Measurements from ENCODE around the gene MAN1A1.

MAN1A1 gene

GRCh38 chr6:119350202-119350951, 816 bp upstream of the MAN1A1 start:
- no peak for TF ChIP-seq EZH2 (optimal IDR thresholded peaks at IDR 0.05; ENCODE audit: low read depth, low read length)
- TF ChIP-seq, protein P1, sequence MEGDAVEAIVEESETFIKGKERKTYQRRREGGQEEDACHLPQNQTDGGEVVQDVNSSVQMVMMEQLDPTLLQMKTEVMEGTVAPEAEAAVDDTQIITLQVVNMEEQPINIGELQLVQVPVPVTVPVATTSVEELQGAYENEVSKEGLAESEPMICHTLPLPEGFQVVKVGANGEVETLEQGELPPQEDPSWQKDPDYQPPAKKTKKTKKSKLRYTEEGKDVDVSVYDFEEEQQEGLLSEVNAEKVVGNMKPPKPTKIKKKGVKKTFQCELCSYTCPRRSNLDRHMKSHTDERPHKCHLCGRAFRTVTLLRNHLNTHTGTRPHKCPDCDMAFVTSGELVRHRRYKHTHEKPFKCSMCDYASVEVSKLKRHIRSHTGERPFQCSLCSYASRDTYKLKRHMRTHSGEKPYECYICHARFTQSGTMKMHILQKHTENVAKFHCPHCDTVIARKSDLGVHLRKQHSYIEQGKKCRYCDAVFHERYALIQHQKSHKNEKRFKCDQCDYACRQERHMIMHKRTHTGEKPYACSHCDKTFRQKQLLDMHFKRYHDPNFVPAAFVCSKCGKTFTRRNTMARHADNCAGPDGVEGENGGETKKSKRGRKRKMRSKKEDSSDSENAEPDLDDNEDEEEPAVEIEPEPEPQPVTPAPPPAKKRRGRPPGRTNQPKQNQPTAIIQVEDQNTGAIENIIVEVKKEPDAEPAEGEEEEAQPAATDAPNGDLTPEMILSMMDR (IDR thresholded peaks at IDR 0.05; ENCODE audit: low read length), result no peak
- TF ChIP-seq EZH2phosphoT487 (IDR thresholded peaks at IDR 0.05; ENCODE audit: low read length), result no peak
- Histone ChIP-seq H2AFZ (ENCODE audit: low read length) (peak overlapping the region; percentile 56), H3K9me3 (replicated peaks; ENCODE audit: insufficient read depth, low read length) (no peaks in the 10 kb centered on the region), H3K36me3 (replicated peaks; ENCODE audit: insufficient read depth, low read length) (no peaks in the 10 kb centered on the region), H3K4me1 (ENCODE audit: low read length) (peaks cover 21% of the 10 kb centered on the region), H4K20me1 (ENCODE audit: insufficient read depth, low read length) (no peaks in the 10 kb centered on the region), H3K9ac (ENCODE audit: low read length) (peak overlapping the region; percentile 95), H3K9me2 (replicated peaks; ENCODE audit: insufficient read depth, low read length) (no peaks in the 10 kb centered on the region), H3K27me3 (replicated peaks; ENCODE audit: insufficient read depth, low read length) (no peaks in the 10 kb centered on the region), H3K4me3 (ENCODE audit: low read length) (peak overlapping the region; percentile 95), H3K27ac (ENCODE audit: low read length) (peak overlapping the region; percentile 90), H3F3A (ENCODE audit: insufficient read depth, low read length) (peaks cover 26% of the 10 kb centered on the region), H3K79me2 (ENCODE audit: low read length) (peaks cover 48% of the 10 kb centered on the region), H3K4me2 (ENCODE audit: low read depth, low read length) (peak overlapping the region; percentile 66)
- peak; percentile 71 for DNase-seq

GRCh38 chr6:119348748-119349360, 707 bp downstream of the MAN1A1 start:
- Histone ChIP-seq H3K9ac (ENCODE audit: low read length) (peak overlapping the region; percentile 93), H3K4me1 (ENCODE audit: low read length) (peaks cover 29% of the 10 kb centered on the region), H3K9me2 (replicated peaks; ENCODE audit: insufficient read depth, low read length) (no peaks in the 10 kb centered on the region), H3K27ac (ENCODE audit: low read length) (peak overlapping the region; percentile 86), H3K27me3 (replicated peaks; ENCODE audit: insufficient read depth, low read length) (no peaks in the 10 kb centered on the region), H3K36me3 (replicated peaks; ENCODE audit: insufficient read depth, low read length) (no peaks in the 10 kb centered on the region; the same call in 1 of the 2 replicates), H3K79me2 (ENCODE audit: low read length) (peaks cover 63% of the 10 kb centered on the region), H2AFZ (ENCODE audit: low read length) (peak overlapping the region; percentile 56), H3K4me3 (ENCODE audit: low read length) (peak overlapping the region; percentile 95), H3K4me2 (ENCODE audit: low read depth, low read length) (peak overlapping the region; percentile 86), H3F3A (ENCODE audit: insufficient read depth, low read length) (peaks cover 26% of the 10 kb centered on the region), H3K9me3 (replicated peaks; ENCODE audit: insufficient read depth, low read length) (no peaks in the 10 kb centered on the region), H4K20me1 (ENCODE audit: insufficient read depth, low read length) (peaks cover 10% of the 10 kb centered on the region)
- TF ChIP-seq EZH2 (optimal IDR thresholded peaks at IDR 0.05; ENCODE audit: low read depth, low read length), result no peak
- TF ChIP-seq, protein P1 (IDR thresholded peaks at IDR 0.05; ENCODE audit: low read length), result no peak
- TF ChIP-seq EZH2phosphoT487 (IDR thresholded peaks at IDR 0.05; ENCODE audit: low read length), result no peak
- peak; percentile 27 for DNase-seq

GRCh38 chr6:119348096-119348747, 1.3 kb downstream of the MAN1A1 start:
- Histone ChIP-seq H3K9me3 (replicated peaks; ENCODE audit: insufficient read depth, low read length) (no peaks in the 10 kb centered on the region), H2AFZ (ENCODE audit: low read length) (peak overlapping the region; percentile 19; the same call in 1 of the 2 replicates), H4K20me1 (ENCODE audit: insufficient read depth, low read length) (peaks cover 16% of the 10 kb centered on the region), H3K4me2 (ENCODE audit: low read depth, low read length) (peak overlapping the region; percentile 86), H3K27ac (ENCODE audit: low read length) (peak overlapping the region; percentile 86), H3F3A (ENCODE audit: insufficient read depth, low read length) (peaks cover 26% of the 10 kb centered on the region), H3K79me2 (ENCODE audit: low read length) (peaks cover 70% of the 10 kb centered on the region), H3K4me1 (ENCODE audit: low read length) (peaks cover 29% of the 10 kb centered on the region), H3K9ac (ENCODE audit: low read length) (peak overlapping the region; percentile 93), H3K36me3 (replicated peaks; ENCODE audit: insufficient read depth, low read length) (no peaks in the 10 kb centered on the region; the same call in 1 of the 2 replicates), H3K4me3 (ENCODE audit: low read length) (peak overlapping the region; percentile 95), H3K9me2 (replicated peaks; ENCODE audit: insufficient read depth, low read length) (no peaks in the 10 kb centered on the region), H3K27me3 (replicated peaks; ENCODE audit: insufficient read depth, low read length) (no peaks in the 10 kb centered on the region)
- peak; percentile 80 for DNase-seq
- TF ChIP-seq, protein P1 (IDR thresholded peaks at IDR 0.05; ENCODE audit: low read length), result no peak
- TF ChIP-seq EZH2 (optimal IDR thresholded peaks at IDR 0.05; ENCODE audit: low read depth, low read length), result no peak
- no peak for TF ChIP-seq EZH2phosphoT487 (IDR thresholded peaks at IDR 0.05; ENCODE audit: low read length)

All from MM.1S (cell line).